ENCODE data around the gene TLE4.
"Not testable (repeated sequence)": the region's sequence is repeated elsewhere in the genome, so short reads cannot be mapped to it uniquely, and the experiment has no call there.

Gene TLE4

DNA sequence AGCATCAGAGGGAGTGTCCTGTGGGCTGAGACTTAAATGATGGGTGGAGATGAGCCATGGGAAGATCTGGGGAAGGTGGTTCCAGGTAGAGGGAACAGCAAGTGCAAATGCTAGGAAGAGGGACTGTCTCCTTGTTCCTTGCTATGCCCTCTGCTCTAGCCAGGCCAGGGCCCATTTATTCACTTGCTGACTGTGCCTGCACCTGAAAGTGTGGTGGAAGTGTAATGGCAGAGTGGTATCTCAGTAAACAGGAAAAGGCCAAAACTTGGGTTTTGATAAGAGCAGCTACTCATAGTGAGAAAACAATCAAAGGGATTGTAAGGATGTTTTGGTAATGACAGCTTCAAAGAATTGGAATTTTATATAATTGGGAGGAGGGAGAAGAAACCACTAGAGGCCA is 32.4 kb downstream of the TLE4 start:
- no peak for FAIRE-seq

DNA sequence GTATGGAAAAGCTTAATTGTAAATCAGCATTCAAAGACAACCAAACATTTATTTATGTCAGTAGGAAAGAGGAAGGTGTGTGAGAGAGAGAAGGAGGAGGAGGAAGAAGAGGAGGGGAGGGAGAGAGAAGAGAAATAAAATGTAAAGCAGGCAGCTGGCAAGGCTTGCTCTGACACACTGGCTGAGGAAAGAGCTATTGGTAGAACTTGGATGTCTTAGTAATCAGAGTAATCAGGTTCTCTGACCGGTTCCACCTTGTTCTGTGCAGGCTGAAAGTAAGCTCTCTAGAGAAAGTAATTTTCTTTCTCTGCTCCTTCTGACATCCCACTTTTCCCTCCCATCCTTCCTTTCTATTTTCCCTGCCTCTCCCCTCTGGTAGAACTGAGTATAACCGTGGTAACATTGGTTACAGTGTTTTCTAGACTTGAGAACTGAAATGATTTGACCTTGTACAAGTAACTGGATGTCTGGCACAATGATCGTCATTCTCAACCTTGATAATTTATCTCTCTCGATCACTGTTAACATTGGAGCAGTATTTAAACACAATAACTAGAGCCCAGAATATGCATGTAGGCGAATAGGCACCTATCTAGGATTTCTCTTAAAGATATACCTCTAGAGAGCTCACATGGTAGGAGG is 33.3 kb downstream of the TLE4 start:
- peak; percentile 27 for FAIRE-seq

DNA sequence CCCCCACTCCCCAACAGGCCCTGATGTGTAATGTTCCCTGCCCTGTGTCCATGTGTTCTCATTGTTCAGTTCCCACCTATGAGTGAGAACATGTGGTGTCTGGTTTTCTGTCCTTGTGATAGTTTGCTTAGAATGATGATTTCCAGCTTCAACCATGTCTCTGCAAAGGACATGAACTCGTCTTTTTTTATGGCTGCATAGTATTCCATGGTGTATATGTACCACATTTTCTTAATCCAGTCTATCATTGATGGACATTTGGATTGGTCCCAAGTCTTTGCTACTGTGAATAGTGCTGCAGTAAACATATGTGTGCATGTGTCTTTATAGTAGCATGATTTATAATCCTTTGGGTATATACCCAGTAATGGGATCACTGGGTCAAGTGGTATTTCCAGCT is 34.8 kb downstream of the TLE4 start:
- not testable (repeated sequence) for FAIRE-seq

DNA sequence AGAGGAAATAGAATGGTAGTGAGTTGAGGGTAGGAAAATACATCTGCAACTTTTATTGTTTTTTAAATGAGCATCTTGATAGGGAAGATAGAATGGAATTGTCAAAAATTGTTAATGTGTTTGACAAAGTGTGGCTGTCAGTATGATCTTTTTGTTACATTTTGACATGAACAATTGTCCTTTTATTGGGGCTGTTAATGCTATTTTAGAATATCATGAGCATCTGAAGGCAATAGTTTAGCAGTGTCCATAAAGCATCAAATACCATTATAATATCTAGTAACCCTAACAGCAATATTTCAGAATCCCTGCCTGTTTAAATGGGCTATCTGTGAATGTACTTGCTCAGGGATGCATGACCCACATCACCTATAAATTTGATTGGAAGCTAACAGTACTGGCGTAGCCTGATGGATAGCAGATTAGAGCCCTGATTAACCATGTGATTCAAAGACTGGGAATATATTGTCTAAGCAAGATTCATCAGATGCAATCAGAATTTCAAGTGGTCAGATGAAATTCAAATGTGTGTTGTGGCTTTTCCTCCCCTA is 37.8 kb downstream of the TLE4 start:
- no peak for FAIRE-seq

DNA sequence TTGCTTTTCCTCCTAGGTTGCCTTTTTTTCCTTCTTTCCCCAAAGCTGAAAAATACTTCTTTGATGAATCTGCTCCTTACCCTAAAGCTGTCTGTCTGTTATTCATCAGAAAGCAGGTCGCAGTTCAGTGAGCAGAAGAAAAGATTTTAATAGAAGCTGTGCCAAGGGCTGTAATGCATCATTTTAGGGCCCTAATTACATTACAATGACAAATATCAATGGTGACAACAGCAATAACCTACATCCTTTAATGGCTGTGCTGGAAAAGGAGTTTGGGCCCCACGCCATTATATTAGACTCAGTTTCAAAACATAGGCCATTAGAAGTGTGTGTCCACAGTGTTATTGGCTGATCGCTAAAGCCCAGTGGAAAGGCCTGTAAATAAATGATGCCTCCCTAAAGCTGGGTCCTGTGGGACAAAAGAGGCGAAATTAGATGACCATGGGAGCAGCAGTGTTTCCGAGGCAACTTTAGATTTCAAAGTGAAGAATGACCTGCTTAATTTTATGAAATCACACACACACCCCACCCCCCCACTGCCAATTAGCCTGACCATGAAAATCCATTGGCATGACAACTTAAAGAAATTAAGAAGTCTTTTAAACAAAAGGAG is 38.4 kb downstream of the TLE4 start:
- no peak for FAIRE-seq

DNA sequence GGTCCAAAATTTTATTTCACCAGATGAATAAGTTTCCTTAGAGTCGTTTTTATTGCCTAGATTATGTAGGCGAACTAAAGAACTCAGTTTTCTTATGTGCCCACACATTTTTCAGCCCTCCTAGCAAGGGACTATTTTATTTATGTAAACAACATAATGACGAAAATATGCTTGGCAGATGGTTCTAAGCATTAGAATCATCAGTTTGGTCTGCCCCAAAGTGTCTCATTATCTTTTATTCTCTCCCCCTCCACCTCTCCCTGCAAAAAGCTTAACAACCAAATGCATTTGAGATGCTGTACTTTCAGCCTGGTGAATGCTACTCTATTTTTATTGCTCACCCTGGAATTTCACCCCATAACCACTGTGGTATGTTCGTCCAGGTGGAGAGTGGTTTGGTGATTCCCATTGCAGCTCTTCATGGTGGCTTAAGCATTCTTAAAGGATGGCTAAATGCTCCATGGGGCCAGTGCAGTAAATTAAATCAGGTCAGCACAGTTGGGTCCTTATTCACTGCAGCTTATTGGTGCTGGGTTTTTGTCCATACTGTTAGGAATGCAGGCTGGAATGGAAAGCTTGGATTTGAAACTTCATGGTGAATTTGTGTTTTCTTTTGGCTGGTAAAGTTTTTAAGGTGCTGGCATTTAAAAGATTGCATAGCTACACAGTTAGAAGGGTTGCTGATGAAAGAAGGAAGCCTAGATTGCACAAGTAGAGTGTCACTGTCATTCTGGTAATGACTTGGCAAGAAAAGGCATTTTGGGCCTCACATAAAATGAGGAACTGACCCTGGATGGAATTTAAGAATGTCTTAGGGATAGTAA is 39.2 kb downstream of the TLE4 start:
- peak; percentile 97 for FAIRE-seq

DNA sequence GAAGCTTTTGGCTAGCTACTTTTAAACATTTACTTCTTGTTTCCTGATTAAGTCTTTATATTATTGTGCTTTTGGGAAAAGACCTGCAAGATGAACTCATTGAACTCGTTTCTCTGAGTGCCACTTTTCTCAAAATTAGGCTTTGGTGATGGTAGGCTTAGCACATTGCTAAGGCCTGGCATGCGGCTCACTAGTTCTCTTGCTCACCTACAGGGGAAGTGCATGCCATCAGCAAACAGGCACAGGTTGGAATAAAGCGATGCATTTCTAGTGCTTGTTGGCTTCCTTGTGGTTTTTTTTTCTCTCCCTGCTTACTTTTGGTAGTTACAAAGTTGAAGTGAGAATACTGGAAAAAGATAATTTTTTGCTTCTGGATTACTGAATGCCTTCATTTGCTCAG is 41.4 kb downstream of the TLE4 start:
- FAIRE-seq: no peak

DNA sequence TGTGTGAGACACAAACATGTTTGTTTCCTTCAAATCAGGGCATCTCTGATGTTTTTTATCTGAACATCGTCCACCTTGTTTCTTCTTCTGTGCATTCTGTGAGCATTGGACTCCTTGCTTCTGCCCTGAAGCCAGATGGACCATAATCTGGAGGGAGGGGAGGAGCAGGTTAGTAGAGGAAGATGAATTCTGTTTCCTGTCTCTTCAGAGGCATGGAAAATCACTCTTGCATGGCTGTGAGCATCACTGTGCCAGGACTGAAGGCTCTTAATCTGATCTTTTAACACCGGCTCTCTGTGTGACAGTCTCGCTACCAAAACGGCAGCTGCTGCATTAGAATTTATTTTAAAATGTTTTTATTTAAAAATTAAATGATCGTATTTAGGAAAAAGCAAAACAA is 43.3 kb downstream of the TLE4 start:
- no peak for FAIRE-seq

DNA sequence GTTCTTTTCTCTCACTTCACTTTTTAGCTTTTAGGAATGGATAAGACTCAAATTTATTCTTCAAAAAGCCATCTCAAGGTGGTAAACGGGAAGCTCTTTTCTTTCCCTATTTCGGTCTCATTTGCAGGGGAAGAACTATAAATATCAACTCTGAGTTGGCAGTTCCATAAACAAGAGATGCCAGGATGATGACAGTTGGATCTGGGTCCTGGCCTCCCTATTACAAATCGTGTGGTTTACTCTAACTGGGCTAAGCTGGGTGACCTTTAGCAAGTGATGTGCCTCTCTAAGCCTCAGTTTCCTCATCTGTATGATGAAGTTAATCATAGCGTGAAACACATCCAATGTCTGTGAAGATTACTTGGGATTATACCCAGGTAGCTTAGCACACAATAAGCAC is 44.2 kb downstream of the TLE4 start:
- FAIRE-seq: no peak

DNA sequence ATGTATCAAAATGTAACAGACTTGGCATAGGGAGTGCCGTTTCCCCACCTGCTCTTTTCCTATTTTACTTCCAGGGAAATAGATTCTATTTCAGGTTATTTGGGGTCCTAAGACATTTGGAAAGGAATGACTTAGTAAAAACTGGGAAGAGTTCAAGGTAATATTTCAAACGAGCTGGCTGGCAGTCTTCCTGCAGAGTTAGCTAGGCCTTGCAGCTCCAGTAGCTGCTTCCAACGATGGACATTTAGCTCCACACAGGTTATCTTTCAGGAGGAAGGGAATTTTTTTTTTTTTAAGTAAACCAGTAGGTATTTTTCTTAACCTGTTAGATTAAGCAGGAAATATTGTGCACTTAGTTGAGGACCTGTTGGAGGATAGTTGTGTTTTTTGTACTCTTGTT is 45.2 kb downstream of the TLE4 start:
- FAIRE-seq: no peak

DNA sequence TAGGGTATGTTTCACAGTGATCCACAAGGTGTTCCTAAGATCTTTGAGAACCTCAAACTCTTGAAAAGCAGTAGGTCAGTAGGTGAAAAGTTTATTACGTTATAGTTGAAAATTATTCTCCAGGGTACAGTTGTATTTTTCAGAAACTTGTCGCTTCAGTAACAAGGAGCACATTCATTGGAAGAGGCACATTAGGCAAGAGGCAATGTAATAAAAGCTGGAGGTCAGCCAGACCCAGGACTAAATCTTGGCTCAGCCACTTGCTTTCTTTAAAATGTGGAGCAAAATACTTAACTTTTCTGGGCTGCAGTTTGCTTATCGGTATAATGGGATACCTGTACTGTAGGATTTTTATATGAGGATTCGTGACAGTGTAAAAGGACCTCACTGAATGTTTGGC is 45.6 kb downstream of the TLE4 start:
- FAIRE-seq: no peak

DNA sequence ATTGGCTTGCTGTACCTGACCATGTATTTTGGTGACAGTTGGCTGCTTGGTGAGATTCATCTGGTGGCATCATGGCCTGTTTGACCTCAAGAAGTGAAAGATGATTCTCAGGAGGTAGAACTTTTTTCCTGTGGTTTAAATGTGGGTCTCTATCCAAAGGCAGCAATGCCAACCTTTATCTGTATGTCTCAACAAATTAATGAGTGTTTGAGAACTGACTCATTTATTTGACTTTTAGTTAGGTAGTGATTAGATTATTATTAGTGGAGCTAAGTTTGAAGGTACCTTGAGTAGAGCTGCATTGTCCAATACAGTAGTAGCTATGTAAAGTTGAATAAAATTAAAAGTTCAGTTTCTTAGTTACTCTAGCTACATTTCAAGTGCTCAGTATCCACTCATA is 48.2 kb downstream of the TLE4 start:
- no peak for FAIRE-seq

DNA sequence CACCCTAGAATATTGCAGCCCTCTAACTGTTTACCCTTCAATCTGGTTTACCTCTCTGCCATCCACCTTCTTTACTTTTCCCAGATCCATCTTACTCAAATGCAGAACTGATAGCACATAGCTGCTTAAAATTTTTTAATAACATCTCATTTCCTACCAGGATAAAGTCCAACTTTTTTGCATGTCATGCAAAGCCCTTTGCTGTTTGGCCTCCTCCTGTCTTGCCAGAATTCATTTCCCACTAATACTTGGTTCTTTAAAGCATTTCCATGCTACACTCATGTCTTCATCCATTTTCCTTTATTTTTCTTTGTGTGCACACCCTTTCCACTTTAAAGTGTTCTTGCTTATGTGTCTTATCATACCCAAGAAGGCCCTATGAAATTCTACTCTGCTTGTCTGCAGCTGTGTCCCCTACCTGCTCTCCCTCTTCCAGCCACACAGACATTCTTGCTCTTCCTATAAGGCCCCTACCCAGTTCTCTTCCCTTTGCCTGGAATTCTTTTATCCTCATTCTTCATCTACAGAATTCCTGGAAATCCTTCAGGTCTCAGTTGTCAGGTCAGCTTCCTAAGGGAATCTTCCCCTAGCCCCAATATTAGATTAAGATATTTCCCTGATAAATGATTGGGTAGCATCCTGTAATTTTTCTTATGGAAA is 50.3 kb downstream of the TLE4 start:
- no peak for FAIRE-seq

DNA sequence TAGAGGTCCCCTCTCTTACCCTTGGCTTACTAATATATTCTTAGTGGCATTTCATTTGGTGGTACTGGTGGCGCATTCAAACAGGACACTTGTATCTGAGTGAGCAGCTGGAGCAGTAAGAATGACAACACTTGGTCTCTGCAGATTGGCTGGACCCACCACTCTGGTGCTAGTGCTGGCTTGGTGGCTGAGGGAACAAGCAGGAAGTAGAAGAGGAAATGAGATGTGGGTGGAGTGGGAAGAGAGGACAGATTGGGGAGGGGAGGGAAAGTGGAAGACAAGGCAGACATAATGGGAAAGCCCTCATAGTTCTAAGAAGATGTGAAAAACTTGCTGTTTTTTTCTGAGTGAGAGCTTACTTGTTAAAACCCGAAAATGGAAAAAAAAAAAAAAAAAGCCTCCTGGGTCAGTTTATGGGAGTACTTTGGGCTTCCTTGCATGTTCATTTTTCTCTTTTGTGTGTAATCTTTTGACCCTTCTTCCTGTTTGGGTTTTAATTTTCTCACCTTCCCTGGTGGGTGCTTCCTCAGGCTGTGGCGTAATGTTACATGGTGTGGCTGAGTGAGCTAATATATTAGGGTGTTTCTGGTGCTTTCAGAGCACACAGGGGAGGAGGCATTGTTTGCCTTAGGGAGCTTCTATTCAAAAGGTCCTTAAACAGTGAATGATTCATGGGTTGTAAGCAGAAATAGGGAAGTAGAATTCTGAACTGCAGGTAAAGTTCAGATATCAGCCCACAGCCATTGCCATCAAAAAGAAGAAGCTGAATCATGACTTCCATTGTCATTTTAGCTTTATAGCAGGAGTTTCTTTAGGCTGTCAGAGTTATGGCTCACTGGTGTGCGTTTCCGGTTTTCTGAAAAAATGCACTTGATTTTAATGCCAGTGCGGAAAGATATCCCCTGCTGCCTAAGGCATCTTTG is 52.3 kb downstream of the TLE4 start:
- no peak for FAIRE-seq

DNA sequence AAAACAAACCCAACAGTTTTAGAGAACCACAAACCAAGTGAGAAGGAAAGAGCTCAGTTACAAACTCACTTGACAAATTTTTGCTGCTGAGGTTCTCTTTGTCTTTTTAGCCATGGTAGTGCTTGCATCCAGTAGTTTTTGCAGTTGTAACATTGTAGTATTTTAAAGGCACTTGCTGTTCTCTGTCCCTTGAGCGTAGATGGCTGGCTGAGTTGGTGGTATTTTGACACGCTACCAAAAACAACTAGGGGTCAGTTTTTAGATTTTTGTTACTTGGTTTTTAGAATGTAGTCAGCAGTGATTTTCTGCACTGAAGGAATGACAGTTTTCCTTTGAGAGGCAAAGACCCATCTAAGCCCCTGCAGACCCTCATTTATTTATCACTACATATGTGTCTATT is 58.0 kb downstream of the TLE4 start:
- no peak for FAIRE-seq

DNA sequence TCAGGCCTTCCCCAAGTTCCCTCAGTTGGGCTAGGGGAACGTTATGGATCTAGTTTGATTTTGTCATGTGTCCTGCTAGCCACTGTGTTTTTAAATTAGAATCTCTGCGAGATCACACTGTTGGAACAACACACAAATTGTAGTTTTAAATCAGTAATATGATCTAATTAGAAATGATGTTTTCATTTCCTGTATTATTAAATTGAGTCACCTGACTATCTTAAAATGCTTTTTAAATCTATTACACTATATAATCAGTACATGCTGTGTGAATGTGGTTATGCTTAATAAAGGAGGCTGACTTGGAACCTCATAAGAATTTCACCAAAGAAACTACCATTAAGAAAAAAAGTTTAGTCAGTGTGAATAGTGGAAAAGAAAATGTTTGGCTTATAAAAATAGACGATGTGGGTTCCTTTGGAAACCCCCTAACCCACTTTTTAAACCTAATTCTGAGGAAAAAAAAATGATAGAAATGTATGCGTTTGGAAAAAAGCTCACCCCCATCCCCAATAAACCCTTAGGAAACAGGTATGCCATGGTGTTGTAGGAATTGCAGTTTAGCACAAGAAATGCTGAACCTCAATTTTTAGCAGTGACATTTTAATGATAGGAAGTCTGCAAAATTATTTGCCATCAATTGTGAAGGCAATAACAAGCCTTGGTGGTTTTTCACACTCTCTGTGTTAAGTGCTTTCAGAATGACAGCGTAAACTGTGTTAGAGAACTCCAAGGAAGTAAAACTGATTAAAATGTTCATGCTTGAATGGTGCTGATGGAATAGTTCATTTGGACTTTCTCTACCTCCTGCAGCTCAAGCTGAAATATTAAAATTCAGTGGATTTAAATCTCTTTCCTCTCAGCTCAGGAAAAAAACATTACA is 59.0 kb downstream of the TLE4 start:
- FAIRE-seq: no peak

DNA sequence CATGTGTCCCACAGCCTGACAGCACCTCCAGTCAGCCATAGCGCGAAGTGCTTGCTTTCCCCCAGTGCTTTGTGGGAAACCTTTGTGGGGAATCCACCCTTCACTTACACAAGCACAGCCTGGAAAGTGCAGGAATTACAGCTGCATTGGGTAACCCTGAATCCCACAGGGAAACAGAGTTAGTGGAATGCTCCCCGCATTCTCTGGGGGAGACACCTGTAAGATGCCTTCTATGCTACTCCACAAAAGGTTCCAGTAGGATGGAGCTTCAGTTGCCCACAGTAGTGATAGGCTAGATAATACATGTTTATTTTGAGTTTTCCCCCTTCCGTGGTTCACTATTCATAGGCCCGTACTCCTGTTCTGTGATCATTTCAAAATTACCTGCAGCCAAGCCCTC is 60.3 kb downstream of the TLE4 start:
- no peak for FAIRE-seq

DNA sequence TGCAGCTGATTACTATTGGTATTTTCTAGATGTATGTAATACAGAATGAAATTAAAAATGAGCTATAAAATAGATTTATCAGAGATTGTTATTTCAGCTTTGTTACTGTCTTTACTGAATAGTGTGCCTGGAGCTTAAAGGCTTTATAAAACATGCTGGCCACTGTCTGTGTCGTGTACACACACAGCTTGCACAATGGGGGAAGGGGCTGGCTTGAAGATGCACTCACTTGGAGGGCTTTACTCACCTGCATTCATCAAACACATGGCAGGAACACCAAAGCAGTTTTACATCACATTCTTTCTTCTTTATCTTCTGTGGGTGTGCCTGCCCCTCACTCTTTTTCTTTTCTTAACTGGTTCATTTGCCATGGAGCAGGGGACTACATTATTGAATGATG is 60.9 kb downstream of the TLE4 start:
- no peak for FAIRE-seq

DNA sequence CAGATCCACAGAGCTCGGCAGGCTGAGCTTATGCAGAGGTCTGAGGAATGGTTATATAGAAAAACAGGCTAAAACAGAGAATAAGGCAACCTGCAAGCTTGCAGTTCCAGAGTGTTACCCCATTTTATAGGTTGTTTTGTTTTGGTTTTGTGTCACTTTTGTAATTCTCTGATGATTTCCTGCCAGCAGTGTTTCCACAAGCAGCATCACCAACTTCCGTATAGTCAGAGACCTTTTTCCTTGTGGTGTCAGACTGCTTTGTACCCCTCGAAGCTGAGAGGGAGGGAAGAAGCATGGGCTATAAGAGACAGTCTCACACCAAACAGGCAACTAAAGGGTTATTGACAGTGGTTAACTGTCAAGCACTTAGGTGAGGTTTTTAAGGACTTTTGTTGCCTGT is 61.8 kb downstream of the TLE4 start:
- FAIRE-seq: no peak

DNA sequence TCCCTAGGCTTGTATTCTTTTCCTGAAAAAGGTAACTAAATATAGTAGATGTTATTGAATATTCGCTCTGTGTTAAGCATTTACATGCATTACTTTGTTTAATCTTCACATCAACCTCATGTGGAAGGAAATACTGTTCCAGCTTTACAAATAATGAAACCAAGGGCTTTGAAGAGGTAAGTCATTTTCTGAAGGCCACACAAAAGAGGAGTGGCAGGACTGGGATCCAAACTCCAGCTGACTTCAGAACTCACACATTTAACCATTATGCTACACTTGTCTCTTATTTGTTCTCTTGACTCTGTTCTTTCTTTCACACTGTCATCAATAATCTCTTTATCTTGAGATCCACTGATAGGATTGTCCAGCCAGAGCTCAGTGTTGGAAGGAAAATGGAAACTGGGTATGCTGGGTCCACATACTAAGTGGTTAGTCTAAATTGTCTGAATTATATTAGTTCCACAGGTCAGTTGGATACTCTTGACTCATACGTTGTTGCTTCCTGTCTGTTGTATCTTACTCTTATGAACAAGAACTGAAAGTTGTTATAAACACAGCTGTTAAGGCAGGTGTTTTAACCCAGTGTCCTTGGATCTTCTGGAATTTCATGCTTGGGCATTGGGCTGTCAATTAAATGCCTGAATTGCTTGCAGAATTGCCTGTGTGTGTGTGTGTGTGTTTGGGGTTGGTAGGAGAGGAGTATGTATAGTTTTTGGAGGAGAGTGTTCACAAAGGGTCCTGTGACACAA is 65.6 kb downstream of the TLE4 start:
- no peak for FAIRE-seq

DNA sequence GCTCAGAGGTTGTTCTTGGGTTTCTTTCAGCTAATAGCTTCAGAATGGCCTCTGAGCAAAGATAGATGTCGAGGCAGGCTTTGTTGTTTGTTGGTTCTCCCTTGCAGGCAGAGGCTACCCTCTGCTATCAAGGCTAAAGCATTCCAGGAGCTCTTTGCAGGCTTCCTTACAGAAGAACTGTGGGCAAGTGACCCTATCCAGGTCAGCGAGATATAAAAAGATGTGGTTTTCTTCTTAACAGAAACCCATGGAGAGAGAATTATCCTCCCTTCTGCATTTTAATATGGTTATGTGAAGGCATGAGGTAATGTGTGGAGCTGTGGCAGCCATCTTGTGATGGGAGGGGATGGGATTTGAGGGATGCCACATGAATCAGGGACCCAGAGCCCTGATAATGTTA is 67.0 kb downstream of the TLE4 start:
- no peak for FAIRE-seq

All from G401.6 (cell line).